ENCODE data around the gene C1D.
"Not testable (repeated sequence)": the region's sequence is repeated elsewhere in the genome, so short reads cannot be mapped to it uniquely, and the experiment has no call there.

C1D gene

GRCh38 chr2:67997903-67998302 lies 64.9 kb downstream of the C1D start:
- DNase-seq: no peak

- no peak for DNase-seq
These were observed 65.3 kb downstream of the C1D start for GRCh38 chr2:67997528-67997900.

- DNase-seq: no peak
These were observed 65.9 kb downstream of the C1D start for GRCh38 chr2:67996772-67997527.

- no peak for DNase-seq
These were observed 68.1 kb downstream of the C1D start for GRCh38 chr2:67994716-67995115.

GRCh38 chr2:67994069-67994468 lies 68.7 kb downstream of the C1D start:
- DNase-seq: not testable (repeated sequence)

- DNase-seq: no peak
These were observed 69.5 kb downstream of the C1D start for GRCh38 chr2:67993329-67993728.

- no peak for DNase-seq
These were observed 71.3 kb downstream of the C1D start for GRCh38 chr2:67991456-67991855.

All from NCI-H187 (cell line).